ENCODE data around the gene C19orf47.
"Not testable (repeated sequence)": the region's sequence is repeated elsewhere in the genome, so short reads cannot be mapped to it uniquely, and the experiment has no call there.

C19orf47 gene

DNA sequence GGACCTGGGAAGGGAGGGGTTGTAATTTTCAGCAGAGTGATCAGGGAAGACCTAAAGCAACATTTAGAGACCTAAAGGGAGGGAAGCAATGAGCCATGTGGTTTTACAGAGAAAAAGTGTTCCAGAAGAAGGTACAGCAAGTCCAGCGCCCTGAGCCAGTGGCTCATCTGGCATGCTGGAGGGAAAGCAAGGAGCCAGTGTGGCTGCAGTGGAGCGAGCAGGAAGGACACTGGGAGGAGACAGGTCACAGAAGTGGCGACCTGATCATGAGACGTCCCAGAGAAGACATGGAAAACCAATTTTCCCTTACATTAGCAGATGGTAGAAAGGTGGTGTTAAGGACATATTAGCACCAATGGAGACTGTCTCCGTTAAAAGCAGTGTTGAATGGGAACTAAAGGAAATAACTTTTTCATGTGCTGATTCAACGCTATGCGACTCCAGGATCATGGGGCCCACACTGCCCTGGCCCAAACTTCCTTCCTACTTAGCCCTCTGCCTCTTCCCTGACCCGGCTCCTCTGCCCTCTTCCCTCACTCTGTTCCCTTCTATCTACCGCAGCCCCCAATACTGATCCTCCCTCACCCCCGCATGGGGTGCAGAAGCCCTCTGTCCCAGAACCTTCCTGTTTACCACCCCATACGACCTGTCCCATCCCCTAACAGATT lies 5.4 kb downstream of the C19orf47 start:
- DNase-seq: no peak

DNA sequence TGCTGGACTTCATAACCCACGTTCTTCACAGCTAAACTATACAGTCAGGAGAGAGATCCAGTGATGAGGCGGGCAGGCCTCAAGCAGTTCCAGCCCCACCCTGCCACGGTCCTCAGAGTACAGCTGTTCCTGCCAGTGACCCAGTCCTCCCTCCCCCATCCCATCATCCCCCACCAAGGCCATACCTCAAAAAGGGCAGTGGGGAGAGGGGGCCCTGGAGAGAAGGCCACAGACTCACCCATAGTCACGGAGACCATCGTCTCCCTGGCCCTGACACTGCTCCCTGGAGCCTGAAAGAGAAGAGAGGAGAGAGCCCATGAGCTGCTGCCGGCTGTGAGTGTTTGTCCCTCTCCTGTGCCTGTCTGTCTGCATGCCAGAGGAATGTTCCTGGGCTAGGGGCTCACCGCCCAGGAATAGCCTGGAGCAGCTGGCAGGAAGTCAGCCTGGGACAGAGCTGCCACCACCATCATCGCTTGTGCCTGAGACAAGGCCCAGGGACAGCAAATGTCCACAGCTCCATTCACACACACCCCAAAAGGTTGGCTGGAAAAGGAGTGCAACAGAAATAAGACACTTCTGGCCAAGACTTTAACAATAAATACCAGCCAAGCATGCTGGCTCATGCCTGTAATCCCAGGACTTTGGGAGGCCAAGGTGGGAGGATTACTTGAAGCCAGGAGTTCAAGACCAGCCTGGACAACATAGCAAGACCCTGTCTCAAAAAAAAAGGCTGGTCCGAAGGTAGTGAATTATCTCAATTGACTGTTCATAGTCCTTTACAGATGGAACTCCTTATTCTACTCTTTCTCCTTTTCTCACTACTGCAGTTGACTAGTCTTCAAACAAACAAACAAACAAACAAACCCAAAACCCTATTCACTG lies 6.4 kb downstream of the C19orf47 start:
- DNase-seq: no peak

- no peak for DNase-seq
Measured at GRCh38 chr19:40339018-40339728, 9.0 kb downstream of the C19orf47 start.

- no peak for DNase-seq
Measured at GRCh38 chr19:40337594-40337993, 10.6 kb downstream of the C19orf47 start.

GRCh38 chr19:40337107-40337506 lies 11.1 kb downstream of the C19orf47 start:
- DNase-seq: no peak

DNA sequence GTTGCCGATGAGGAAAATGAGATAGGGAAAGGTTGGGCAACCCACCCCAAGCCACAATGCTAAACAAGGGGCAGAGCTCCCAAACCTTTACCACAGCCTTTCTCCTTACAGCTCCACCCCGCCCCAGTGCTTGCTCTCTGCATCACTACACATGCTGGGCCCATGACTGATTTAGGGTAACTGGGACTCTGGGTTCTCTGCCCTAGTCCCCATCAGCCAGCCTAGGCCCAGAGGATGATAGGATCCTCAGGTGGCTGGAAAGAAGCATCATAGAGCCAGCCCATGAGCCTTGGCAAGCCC lies 11.6 kb downstream of the C19orf47 start:
- no peak for DNase-seq

DNA sequence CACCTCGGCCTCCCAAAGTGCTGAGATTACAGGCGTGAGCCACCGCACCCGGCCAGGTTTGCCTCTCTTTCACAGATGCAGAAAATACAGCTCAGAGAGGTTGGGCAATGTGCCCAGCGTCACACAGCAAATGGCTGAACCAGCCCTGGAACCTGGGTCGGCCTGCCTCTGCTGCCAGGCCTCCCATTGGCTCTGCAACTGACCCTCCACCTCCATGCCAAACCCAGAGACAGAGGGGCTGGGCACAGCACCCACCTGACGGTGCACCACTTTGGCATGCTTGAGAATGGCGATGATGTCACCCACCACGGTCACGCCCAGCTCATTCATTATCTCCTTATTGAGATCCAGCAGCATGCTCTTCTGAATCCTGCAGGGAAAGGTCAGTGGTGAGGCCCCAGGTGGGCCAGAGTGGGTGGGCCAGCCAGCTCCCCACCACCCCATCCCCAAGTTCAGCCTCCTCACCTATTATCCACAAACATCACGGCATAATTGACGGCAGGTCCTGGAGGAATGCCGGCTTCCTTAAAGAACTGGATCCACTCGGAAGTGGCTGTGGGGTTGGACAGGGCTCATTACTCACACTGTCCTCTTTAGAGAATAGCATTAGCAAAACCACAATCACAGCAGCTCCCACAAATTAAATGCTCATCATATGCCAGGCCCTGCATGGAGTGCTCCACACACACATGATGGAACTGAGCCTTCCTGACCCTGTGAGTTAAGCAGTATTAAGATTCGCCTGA lies 12.2 kb downstream of the C19orf47 start:
- no peak for DNase-seq

DNA sequence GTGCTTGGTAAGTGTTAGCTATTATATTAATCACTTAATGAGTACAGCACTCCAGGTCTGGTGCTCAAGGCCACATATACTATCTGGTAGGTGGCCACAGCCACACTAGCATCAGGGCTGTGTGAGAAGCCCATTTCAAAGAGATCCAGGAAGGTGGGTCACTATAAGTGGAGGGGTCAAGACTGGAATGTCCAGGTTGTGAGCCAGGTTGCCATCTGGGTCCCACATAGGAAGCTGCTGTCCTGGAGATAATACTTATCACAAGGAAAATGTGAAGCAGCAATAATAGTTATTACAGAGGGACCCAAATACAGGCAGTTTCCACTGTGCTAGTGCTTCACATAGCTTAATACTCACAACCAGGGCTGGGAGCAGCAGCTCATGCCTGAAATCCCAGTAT lies 13.1 kb downstream of the C19orf47 start:
- no peak for DNase-seq

DNA sequence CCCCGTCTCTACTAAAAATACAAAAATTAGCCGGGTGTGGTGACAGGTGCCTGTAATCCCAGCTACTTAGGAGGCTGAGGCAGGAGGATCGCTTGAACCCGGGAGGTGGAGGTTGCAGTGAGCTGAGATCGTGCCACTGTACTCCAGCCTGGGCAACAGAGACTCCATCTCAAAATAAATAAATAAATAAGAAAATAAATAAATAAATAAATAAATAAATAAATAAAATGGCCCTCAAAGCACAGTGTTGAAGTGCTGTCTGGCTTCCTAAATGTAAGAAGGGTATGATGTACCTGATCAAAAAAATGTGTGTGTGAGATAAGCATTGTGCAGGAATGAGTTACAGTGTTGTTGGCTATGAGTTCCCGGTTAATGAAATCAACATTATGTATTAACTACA lies 15.1 kb downstream of the C19orf47 start:
- DNase-seq: not testable (repeated sequence)

GRCh38 chr19:40332669-40333068 lies 15.5 kb downstream of the C19orf47 start:
- no peak for DNase-seq

DNA sequence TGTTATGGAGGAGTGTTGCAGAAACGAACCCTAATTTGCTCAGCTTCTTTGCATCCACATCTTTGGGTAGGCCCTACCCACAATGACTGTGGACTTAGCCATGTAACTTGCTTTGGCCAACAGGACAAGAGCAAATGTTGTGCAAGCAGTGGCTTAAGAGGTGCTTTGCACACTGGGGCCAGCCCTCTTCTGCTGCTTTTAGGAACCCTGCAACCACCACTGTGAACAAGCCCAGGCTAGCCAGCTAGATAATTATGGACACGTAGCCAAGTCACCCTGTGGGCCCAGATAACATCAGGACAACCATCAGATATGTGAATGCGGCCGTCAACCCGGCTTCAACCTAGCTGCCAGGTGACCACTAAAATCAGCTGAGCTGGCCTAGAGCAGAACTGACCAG lies 17.1 kb downstream of the C19orf47 start:
- no peak for DNase-seq

DNA sequence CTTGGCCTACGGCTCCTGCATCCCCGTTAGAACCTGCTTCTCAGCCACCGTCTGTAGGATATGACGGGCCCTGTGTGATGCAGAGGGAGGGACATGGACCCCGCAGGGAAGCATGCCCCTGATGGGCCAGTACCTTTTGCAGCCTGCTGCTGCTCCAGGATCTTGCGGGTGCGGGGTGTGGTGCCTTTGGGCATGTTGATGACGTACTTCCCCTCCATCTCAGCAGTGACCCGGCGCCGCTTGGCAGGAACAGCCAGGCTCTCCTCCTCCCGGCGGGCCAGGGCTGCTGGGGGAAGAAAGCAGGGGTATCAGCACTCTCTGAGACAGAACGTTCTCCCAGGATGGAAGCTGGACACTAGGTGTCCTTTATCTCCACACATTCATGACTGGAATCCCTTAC lies 22.0 kb downstream of the C19orf47 start:
- no peak for DNase-seq

GRCh38 chr19:40323705-40324104 lies 24.5 kb downstream of the C19orf47 start:
- DNase-seq: no peak

DNA sequence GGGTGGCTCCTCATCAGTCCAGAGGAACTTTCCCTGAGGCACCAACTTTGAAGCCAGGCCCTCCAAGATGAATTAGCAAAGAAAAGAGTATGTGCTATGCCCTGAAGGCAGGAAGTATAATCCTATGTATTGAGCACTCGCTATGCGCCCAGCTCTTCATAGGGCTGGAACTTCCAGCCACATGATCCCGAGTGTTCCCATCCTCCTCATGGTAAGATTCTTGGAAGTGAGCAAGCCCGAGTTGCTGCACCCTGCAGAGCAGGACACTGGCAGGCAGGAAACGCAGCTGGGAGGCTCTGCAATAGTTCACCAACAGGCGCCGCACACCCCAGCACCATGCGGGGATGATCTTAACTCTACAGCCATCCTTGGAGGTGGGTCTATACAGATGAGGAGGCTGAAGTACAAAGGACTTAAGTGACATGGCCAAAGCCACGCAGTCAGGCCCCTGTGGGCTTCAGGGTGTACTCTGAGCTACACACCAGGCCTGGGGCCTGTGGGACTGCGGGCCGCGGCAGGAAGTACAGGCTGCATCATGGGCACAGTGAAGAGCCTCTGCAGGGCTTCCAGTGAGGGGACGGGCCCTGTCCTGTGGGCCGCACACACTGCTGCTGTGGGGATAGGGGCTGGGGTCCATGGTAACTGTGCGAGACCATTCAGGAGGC lies 25.1 kb downstream of the C19orf47 start:
- DNase-seq: no peak

GRCh38 chr19:40322271-40322610 lies 26.0 kb downstream of the C19orf47 start:
- no peak for DNase-seq

- DNase-seq: no peak
Measured at GRCh38 chr19:40321566-40322270, 26.5 kb downstream of the C19orf47 start.

- DNase-seq: no peak
Measured at GRCh38 chr19:40321076-40321475, 27.1 kb downstream of the C19orf47 start.

GRCh38 chr19:40320558-40320935 lies 27.6 kb downstream of the C19orf47 start:
- no peak for DNase-seq

GRCh38 chr19:40317338-40317737 lies 30.9 kb downstream of the C19orf47 start:
- no peak for DNase-seq

DNA sequence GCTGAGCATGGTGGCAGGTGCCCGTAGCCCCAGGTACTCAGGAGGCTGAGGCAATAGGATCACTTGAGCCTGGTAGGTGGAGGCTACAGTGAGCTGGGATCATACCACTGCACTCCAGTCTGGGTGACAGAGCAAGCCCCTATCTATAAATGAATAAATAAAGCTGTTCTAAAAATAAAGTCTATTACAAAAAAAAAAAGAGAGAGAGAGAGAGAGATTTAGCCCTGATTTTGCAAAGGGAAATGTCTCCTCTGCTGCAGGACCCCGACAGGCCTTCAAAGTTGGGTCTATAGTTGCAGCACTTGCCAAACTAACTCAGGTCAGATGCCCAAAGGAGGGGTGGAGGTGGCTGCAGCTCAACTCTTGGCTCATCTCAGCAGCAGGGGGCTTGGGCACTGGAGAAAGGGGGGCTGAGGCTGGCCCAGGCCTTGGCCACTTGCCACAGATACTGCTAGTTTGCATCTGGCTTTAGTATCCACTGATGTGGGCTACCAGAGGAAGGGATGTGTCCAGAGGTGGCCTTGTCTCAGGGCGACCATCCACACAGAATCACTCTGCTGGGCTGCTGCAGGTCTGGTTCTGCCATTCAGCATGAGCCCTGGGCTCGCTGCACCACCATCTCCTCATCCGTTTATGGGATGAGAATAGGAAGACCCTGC lies 32.3 kb downstream of the C19orf47 start:
- DNase-seq: no peak

GRCh38 chr19:40314656-40315055 lies 33.5 kb downstream of the C19orf47 start:
- DNase-seq: no peak
